D721Med (cell line): ENCODE results near the gene POLDIP2.

Experiments
- DNase-seq: peaks from one replicate; pipeline ENCODE4 v3.0.0; 2011; ENCODE audit warnings: low spot score; ENCODE audit not compliant: insufficient read length
- FAIRE-seq: peaks from 2 replicates; lab custom pipeline; 2011; peaks lifted over from hg19 to GRCh38; lab: Jason Lieb, UNC
- TF ChIP-seq, protein P1 (sequence below): IDR thresholded peaks from 2 replicates; pipeline ENCODE4 v1.5.1; 2012; ENCODE audit warnings: mild to moderate bottlenecking, control low read depth; ENCODE audit not compliant: insufficient read depth; ENCODE audit errors: missing control alignments

Gene POLDIP2

DNA sequence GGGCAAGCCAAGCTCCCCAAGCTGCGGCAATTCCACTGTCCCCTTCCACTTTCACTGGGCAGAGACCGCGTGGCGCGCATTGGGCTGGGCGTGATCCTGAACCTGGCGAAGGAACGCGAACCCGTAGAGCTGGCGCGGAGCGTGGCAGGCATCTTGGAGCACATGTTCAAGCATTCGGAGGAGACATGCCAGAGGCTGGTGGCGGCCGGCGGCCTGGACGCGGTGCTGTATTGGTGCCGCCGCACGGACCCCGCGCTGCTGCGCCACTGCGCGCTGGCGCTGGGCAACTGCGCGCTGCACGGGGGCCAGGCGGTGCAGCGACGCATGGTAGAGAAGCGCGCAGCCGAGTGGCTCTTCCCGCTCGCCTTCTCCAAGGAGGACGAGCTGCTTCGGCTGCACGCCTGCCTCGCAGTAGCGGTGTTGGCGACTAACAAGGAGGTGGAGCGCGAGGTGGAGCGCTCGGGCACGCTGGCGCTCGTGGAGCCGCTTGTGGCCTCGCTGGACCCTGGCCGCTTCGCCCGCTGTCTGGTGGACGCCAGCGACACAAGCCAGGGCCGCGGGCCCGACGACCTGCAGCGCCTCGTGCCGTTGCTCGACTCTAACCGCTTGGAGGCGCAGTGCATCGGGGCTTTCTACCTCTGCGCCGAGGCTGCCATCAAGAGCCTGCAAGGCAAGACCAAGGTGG, 24.0 kb upstream of the POLDIP2 start:
- no peak for FAIRE-seq
- DNase-seq, result no peak
- TF ChIP-seq, protein P1, sequence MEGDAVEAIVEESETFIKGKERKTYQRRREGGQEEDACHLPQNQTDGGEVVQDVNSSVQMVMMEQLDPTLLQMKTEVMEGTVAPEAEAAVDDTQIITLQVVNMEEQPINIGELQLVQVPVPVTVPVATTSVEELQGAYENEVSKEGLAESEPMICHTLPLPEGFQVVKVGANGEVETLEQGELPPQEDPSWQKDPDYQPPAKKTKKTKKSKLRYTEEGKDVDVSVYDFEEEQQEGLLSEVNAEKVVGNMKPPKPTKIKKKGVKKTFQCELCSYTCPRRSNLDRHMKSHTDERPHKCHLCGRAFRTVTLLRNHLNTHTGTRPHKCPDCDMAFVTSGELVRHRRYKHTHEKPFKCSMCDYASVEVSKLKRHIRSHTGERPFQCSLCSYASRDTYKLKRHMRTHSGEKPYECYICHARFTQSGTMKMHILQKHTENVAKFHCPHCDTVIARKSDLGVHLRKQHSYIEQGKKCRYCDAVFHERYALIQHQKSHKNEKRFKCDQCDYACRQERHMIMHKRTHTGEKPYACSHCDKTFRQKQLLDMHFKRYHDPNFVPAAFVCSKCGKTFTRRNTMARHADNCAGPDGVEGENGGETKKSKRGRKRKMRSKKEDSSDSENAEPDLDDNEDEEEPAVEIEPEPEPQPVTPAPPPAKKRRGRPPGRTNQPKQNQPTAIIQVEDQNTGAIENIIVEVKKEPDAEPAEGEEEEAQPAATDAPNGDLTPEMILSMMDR, result no peak

DNA sequence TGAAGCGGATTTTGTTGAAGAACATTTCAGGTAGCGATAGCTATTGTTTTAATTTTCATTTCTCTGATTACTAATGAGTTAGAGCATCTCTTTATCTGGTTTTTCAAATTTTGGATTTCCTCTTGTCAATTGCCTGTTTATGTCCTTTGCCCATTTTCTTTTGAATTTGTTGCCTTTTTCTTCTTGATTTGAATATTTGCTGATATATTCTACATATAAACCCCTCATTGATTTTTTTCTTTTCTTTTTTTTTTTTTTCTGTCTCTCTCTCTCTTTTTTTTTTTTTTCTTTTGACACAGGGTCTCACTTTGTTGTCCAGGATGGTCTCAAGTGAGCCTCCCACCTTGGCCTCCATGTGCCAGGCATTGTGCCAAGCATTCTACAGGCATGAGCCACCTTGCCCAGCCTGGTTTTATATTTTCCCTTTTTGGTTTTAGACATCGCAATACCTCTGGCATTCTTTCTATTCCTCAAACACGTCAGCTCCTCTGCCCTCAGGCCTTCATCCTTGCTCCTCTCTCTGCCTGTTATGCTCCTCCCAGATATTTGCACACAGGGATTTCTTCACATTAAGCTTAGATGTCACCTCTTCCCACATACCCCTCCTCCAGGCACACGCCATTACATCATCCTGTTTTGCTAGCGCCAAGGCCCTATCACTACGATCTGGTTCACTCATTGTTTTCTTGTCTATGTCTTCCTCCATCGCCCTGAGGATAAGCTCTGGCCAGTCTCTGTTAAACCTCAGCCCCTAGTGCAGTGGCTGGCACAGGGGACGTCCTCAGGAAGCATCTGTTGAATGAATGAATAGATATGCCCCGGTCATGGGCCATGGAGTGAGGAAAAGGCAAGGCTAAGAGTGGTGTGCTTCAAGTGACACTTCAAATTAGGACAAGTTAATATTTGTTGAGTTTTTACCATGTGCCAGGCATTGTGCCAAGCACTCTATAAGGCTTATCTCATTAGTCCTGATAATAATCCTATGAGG, 22.8 kb upstream of the POLDIP2 start:
- FAIRE-seq (no peak), DNase-seq (no peak)
- TF ChIP-seq, protein P1, result no peak

DNA sequence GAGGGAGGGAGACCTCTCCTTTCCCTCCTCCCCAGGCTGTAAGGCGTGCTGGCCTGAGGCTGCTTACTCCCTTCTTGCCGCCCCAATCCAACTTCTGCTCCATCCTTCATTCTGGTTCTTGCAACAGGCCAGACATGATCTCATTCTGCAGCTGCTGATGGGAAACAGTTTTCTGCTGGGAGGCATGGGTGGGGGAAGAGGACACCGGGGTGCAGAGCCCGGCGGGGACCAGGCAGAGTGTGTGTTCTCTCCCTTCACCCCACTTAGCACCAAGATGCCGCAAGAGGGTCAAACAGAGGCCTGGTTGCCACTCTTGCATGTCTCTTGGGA, 15.6 kb upstream of the POLDIP2 start:
- DNase-seq (no peak), FAIRE-seq (no peak)
- TF ChIP-seq, protein P1, result no peak

DNA sequence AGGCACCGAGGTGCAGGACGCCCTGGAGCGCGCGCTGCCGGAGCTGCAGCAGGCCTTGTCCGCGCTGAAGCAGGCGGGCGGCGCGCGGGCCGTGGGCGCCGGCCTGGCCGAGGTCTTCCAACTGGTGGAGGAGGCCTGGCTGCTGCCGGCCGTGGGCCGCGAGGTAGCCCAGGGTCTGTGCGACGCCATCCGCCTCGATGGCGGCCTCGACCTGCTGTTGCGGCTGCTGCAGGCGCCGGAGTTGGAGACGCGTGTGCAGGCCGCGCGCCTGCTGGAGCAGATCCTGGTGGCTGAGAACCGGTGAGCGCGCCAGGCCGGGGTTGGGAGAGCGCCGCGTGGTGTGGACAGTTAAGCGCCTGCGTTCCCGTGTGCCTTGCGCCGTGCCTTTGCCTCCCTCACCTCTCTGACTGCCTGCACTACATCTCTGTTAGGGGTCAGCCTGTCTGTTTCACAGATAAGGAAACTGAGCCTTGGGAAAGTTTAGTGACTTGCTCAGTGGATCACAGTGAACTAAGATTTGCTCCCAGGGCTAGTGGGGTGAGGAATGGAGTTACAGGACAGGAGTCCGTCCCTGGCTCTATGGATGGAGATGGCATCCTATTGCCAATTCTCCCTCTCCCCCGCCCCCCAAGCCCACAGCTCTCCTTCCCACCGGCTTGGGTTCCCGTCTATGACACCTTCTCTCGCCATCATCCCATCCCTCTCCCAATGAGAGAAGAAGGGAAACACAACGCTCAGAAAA, 15.0 kb upstream of the POLDIP2 start:
- FAIRE-seq, result no peak
- DNase-seq, result no peak
- TF ChIP-seq, protein P1, result no peak

DNA sequence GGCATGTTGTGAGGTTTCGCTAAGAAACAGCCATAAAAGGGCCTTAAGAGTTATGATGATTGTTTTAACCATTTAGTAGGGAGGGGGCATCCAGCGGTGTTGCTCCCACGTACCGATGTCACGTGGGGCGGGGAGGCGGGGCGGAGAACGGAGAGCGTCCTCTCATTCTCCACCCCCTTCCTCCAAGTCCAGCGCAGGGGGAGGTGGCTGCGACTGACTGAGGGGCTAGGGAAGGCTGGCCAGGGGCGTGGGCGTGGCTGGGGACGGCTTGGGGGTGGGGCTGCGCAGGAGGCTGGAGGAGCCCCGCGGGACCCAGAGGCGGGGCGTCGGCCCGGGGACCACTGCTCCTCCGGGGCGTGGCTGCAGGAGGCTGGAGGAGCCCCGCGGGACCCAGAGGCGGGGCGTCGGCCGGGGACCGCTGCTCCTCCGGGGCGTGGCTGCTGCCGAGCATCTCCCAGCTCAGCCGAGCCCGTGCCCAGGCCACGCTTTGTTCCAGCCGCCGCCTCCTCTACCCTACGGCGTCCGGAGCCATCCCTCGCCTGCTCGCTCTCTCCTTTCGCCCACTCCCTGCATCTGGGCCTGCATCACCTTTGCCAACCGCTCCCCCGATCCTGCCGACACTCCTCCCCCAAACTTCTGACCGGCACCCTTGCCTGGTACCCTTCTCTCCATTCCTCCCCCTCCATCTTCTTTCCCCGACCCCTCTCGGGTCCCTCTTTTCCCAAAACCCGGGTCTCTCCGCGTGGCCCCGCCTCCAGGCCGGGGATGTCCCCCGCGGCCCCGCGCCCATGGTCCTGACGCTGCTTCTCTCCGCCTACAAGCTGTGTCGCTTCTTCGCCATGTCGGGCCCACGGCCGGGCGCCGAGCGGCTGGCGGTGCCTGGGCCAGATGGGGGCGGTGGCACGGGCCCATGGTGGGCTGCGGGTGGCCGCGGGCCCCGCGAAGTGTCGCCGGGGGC, 14.2 kb upstream of the POLDIP2 start, which contains the start of gene SARM1:
SARM1 (plus strand) TSS at position 450 of the 958 bp plus-strand sequence; CDS start at position 789, 339 bp downstream.
- TF ChIP-seq, protein P1, result no peak
- FAIRE-seq (no peak), DNase-seq (peak; percentile 94)

DNA sequence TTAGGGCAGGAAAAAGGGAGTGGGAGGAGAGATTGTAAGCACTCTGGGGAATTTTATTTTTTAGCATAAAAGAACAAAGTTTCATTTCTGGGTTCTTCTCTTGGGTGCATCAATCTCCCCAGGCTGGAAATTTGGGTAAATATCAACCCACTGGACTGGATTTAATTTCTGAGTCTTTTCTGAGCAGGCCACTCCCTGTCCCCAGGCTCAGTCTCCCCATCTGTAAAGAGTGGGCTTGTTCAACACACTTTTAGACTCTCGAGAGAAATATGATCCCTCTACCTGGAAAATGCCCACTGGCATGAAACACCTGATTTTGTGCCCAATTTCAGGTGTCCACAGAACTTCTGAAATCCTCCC, 13.4 kb upstream of the POLDIP2 start:
- FAIRE-seq, result no peak
- no peak for DNase-seq
- TF ChIP-seq, protein P1, result no peak
